Smooth muscle cell (in vitro differentiated cells): ENCODE results near the gene SIAE. TPM values are rescaled to one million over a fixed set of nuclear protein-coding genes. Genes with fewer than 3 reads are reported as not detected.

Source experiments
- DNase-seq: peaks from one replicate; lab custom pipeline; 2025; ENCODE audit not compliant: unreplicated experiment; lab: John Stamatoyannopoulos, UW
- H2AFZ ChIP-seq: fragments of 200-600 bp; sonication (generic); 2 replicates; pipeline ENCODE4 v1.6.0; 2016; ENCODE audit warnings: antibody characterized with exemption, low read depth, mild to moderate bottlenecking
- H3F3A ChIP-seq: fragments of 200-600 bp; sonication (generic); 2 replicates; pipeline ENCODE4 v1.6.0; 2017; ENCODE audit warnings: antibody characterized with exemption, low read depth
- H3K27ac ChIP-seq: fragments of 200-600 bp; sonication (generic); 2 replicates; pipeline ENCODE4 v1.5.1; 2016; ENCODE audit warnings: low read depth, mild to moderate bottlenecking
- H3K27me3 ChIP-seq: fragments of 200-600 bp; sonication (generic); 2 replicates; pipeline ENCODE4 v1.6.1; 2016; ENCODE audit warnings: low read depth, mild to moderate bottlenecking
- H3K36me3 ChIP-seq: fragments of 200-600 bp; sonication (generic); 2 replicates; pipeline ENCODE4 v1.5.1; 2016; ENCODE audit warnings: low read depth
- H3K4me1 ChIP-seq: fragments of 200-600 bp; sonication (generic); 2 replicates; pipeline ENCODE4 v1.5.1; 2016; ENCODE audit warnings: low read depth
- H3K4me2 ChIP-seq: fragments of 200-600 bp; sonication (generic); 2 replicates; pipeline ENCODE4 v1.6.0; 2016; ENCODE audit warnings: mild to moderate bottlenecking
- H3K4me3 ChIP-seq: fragments of 200-600 bp; sonication (generic); 2 replicates; pipeline ENCODE4 v1.5.1; 2016; ENCODE audit warnings: mild to moderate bottlenecking
- H3K79me2 ChIP-seq: fragments of 200-600 bp; sonication (generic); 2 replicates; pipeline ENCODE4 v1.6.0; 2016; ENCODE audit warnings: low read depth, mild to moderate bottlenecking
- H3K9ac ChIP-seq: fragments of 200-600 bp; sonication (generic); 2 replicates; pipeline ENCODE4 v1.6.0; 2016; ENCODE audit warnings: low read depth
- H3K9me3 ChIP-seq: fragments of 200-600 bp; sonication (generic); replicated peaks from 2 replicates; pipeline ENCODE4 v1.5.1; 2016; ENCODE audit warnings: low read depth
- H4K20me1 ChIP-seq: fragments of 200-600 bp; sonication (generic); 2 replicates; pipeline ENCODE4 v1.6.0; 2016; ENCODE audit warnings: low read depth
- CTCF ChIP-seq: fragments of 200-600 bp; sonication (generic); IDR thresholded peaks from 2 replicates; pipeline ENCODE4 v1.5.1; 2017; ENCODE audit warnings: borderline replicate concordance, mild to moderate bottlenecking, antibody characterized with exemption; ENCODE audit not compliant: insufficient read depth, poor library complexity, severe bottlenecking
- WGBS: methylation state at CpG from one replicate; pipeline ENCODE4 v1.1.7; 2016; ENCODE audit warnings: low lambda C conversion rate; 5-methylcytosine and 5-hydroxymethylcytosine counted together
- polyA plus RNA-seq: library from polyadenylated mRNA; unstranded; fragments of >200 nt; fragmentation: Nextera tagmentation; extraction: Ambion mirVana; gene quantifications from 2 replicates; pipeline ENCODE4 v1.2.1, GENCODE V29; 2016
- total RNA-seq: library from RNA; depleted of rRNA; stranded (reverse); fragments of >200 nt; gene quantifications from 2 replicates; pipeline ENCODE4 v1.2.3, GENCODE V29; 2014

The SIAE gene
- total and polyA plus RNA-seq, 2 experiments from 2014 or later = 11.5 to 12.5 TPM

- Histone ChIP-seq H3F3A (no peaks in the 10 kb centered on the region), H4K20me1 (no peaks in the 10 kb centered on the region), H3K27me3 (peaks cover 87% of the 10 kb centered on the region), H2AFZ (no peak overlapping the region), H3K4me2 (no peak overlapping the region), H3K9me3 (no peaks in the 10 kb centered on the region), H3K36me3 (no peaks in the 10 kb centered on the region), H3K9ac (no peak overlapping the region), H3K4me3 (peak overlapping the region; percentile 40), H3K4me1 (peaks cover 15% of the 10 kb centered on the region), H3K79me2 (no peaks in the 10 kb centered on the region), H3K27ac (no peak overlapping the region)
- DNase-seq = no peak
- TF ChIP-seq CTCF = no peak
- WGBS = 38% methylated on average over 14 of the region's 14 CpGs
Observed at GRCh38 chr11:124718801-124719200, 45.3 kb upstream of the SIAE start.

- Histone ChIP-seq H3K36me3 (no peaks in the 10 kb centered on the region), H3K4me3 (peak overlapping the region; percentile 40), H3F3A (no peaks in the 10 kb centered on the region), H3K27ac (no peak overlapping the region), H3K79me2 (no peaks in the 10 kb centered on the region), H3K27me3 (peaks cover 81% of the 10 kb centered on the region), H3K4me2 (peak overlapping the region; percentile 84), H3K9me3 (no peaks in the 10 kb centered on the region), H3K9ac (no peak overlapping the region), H2AFZ (peak overlapping the region; percentile 7), H4K20me1 (no peaks in the 10 kb centered on the region), H3K4me1 (peaks cover 15% of the 10 kb centered on the region)
- DNase-seq = no peak
- no peak for TF ChIP-seq CTCF
- 4% methylated on average over 45 of the region's 45 CpGs for WGBS
Observed at GRCh38 chr11:124717786-124718651, 44.5 kb upstream of the SIAE start.

- Histone ChIP-seq H2AFZ (no peak overlapping the region), H3K4me3 (no peak overlapping the region), H3K9ac (no peak overlapping the region), H4K20me1 (no peaks in the 10 kb centered on the region), H3K79me2 (no peaks in the 10 kb centered on the region), H3K4me1 (peaks cover 15% of the 10 kb centered on the region), H3K27me3 (peaks cover 75% of the 10 kb centered on the region), H3K9me3 (no peaks in the 10 kb centered on the region), H3K27ac (no peak overlapping the region), H3K36me3 (no peaks in the 10 kb centered on the region), H3F3A (no peaks in the 10 kb centered on the region), H3K4me2 (peak overlapping the region; percentile 84)
- 62% methylated on average over 7 of the region's 7 CpGs for WGBS
- TF ChIP-seq CTCF = no peak
- DNase-seq = no peak
Observed at GRCh38 chr11:124717421-124717785, 43.9 kb upstream of the SIAE start.

- Histone ChIP-seq H3K4me3 (no peak overlapping the region), H4K20me1 (no peaks in the 10 kb centered on the region), H2AFZ (no peak overlapping the region), H3K36me3 (no peaks in the 10 kb centered on the region), H3K27ac (no peak overlapping the region), H3K4me2 (no peak overlapping the region), H3K9ac (no peak overlapping the region), H3K4me1 (peaks cover 15% of the 10 kb centered on the region), H3K79me2 (no peaks in the 10 kb centered on the region), H3K27me3 (peaks cover 67% of the 10 kb centered on the region), H3K9me3 (no peaks in the 10 kb centered on the region), H3F3A (no peaks in the 10 kb centered on the region)
- DNase-seq = no peak
- WGBS = 63% methylated on average over 3 of the region's 3 CpGs
- no peak for TF ChIP-seq CTCF
Observed at GRCh38 chr11:124716591-124716990, 43.1 kb upstream of the SIAE start.
